Measurements from ENCODE around the gene CNTN2.

The CNTN2 gene

DNA sequence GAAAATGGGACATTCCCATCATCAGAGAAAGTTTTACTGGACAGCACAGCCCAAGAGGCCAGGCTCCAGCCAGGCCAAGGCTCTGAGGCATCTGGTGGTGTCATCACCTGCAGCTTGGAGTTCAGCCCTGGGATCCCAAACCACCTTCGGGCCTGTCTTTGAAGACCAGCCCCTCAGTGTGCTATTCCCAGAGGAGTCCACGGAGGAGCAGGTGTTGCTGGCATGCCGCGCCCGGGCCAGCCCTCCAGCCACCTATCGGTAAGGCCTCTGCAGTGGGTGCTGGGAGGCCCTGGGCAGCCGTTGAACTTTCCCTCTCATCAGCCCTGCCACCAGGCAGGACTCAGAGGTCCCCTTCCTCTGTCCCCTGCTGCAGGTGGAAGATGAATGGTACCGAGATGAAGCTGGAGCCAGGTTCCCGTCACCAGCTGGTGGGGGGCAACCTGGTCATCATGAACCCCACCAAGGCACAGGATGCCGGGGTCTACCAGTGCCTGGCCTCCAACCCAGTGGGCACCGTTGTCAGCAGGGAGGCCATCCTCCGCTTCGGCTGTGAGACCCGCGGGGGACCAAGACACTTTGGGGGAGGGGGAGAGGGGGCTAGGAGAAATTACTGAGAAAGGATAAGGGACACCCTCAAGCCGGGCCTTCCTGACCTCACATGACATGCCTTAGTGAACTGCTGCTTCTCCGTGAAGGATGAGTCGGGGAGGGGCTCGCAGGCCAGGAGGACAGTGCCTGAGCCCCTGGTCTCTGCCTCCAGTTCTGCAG, 15.0 kb downstream of the CNTN2 start:
- no peak overlapping the region for H3K9ac ChIP-seq (ENCODE audit: low read length)
- H3K27me3 ChIP-seq (ENCODE audit: control insufficient read depth in 1 of 2, insufficient read depth in 2 of 2, low read length in 2 of 2) = peaks cover 0 to 5% of the 10 kb centered on the region in 2 donors
- H3K4me3 ChIP-seq (ENCODE audit: low read depth in 1 of 2, low read length in 2 of 2) = no peak overlapping the region
- no peaks in the 10 kb centered on the region for H3K36me3 ChIP-seq (ENCODE audit: insufficient read depth, low read length)
- H3K27ac ChIP-seq (ENCODE audit: low read depth, low read length) = no peak overlapping the region
- no peaks in the 10 kb centered on the region for H3K4me1 ChIP-seq (ENCODE audit: insufficient read depth, low read length)
- H3K9me3 ChIP-seq (ENCODE audit: low read length) = no peaks in the 10 kb centered on the region

DNA sequence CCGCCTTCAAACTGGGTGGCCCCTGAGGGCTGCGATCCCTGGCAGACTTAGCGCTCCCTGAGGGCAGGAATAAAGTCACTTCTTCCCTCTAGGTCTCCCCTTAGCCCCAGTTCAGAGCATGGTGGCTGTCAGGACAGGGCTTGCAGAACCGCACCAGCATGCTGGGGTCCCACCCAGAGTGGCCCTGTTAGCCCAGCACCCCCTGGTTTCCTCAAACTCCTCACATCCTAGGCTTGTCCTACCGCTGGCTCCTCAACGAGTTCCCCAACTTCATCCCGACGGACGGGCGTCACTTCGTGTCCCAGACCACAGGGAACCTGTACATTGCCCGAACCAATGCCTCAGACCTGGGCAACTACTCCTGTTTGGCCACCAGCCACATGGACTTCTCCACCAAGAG, 15.8 kb downstream of the CNTN2 start:
- no peaks in the 10 kb centered on the region for H3K36me3 ChIP-seq (ENCODE audit: insufficient read depth, low read length)
- H3K4me1 ChIP-seq (ENCODE audit: insufficient read depth, low read length) = no peaks in the 10 kb centered on the region

DNA sequence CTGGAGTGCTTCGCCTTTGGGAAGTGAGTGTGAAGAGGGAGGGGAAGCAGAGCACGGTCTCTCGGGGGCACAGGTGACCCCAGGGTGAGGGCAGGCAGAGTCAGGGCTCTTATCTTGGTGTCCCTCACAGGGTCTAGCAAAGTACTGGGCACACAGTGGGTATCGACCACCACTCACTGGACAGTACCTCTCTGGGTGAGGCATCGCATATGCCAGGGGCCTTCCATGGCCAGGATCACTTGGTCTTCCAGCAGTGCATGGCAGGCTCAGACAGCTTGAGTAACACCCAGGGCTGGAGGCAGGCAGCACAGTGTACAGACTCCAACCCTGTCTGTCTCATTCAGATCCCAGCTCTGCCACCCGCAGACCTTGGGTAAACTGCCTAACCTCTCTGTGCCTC, 16.6 kb downstream of the CNTN2 start:
- Histone ChIP-seq H3K36me3 (ENCODE audit: insufficient read depth, low read length) (no peaks in the 10 kb centered on the region), H3K9ac (ENCODE audit: low read length) (no peak overlapping the region), H3K27me3 (ENCODE audit: control insufficient read depth in 1 of 2, insufficient read depth in 2 of 2, low read length in 2 of 2) (no peaks in the 10 kb centered on the region), H3K4me1 (ENCODE audit: insufficient read depth, low read length) (no peaks in the 10 kb centered on the region), H3K27ac (ENCODE audit: low read depth, low read length) (no peak overlapping the region), H3K9me3 (ENCODE audit: low read length) (no peaks in the 10 kb centered on the region), H3K4me3 (ENCODE audit: low read depth in 1 of 2, low read length in 2 of 2) (no peak overlapping the region)

More for the DNA sequence above, 15.8 kb downstream of the CNTN2 start:
- H3K27me3 ChIP-seq (ENCODE audit: control insufficient read depth in 1 of 2, insufficient read depth in 2 of 2, low read length in 2 of 2) = peaks cover 0 to 3% of the 10 kb centered on the region in 2 donors
- H3K9me3 ChIP-seq (ENCODE audit: low read length) = no peaks in the 10 kb centered on the region
- no peak overlapping the region for H3K9ac ChIP-seq (ENCODE audit: low read length)
- H3K4me3 ChIP-seq (ENCODE audit: low read depth in 1 of 2, low read length in 2 of 2) = no peak overlapping the region
- H3K27ac ChIP-seq (ENCODE audit: low read depth, low read length) = no peak overlapping the region

DNA sequence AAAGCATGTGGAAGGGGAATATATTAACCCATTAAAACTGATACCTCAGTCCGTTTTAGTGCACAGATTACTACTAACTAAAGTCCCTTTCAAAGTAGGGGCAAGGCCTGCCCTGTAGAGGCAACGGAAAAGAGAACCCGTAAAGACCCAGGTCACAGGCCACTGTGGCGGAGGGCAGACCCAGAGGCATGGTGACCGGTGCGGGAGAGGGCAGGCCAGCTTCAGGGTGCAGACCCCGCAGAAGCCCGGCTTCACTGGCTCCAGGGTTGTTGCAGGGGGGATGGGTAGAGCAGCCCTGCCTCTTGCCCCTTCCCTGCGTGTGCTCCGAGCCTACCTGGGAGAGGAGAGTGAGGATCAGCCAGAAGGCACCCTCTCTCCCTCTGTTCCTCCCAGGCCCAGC, 17.7 kb downstream of the CNTN2 start:
- Histone ChIP-seq H3K9me3 (ENCODE audit: low read length) (no peaks in the 10 kb centered on the region), H3K27me3 (ENCODE audit: control insufficient read depth in 1 of 2, insufficient read depth in 2 of 2, low read length in 2 of 2) (no peaks in the 10 kb centered on the region), H3K9ac (ENCODE audit: low read length) (no peak overlapping the region), H3K4me3 (ENCODE audit: low read depth in 1 of 2, low read length in 2 of 2) (no peak overlapping the region), H3K36me3 (ENCODE audit: insufficient read depth, low read length) (no peaks in the 10 kb centered on the region), H3K4me1 (ENCODE audit: insufficient read depth, low read length) (no peaks in the 10 kb centered on the region), H3K27ac (ENCODE audit: low read depth, low read length) (no peak overlapping the region)

DNA sequence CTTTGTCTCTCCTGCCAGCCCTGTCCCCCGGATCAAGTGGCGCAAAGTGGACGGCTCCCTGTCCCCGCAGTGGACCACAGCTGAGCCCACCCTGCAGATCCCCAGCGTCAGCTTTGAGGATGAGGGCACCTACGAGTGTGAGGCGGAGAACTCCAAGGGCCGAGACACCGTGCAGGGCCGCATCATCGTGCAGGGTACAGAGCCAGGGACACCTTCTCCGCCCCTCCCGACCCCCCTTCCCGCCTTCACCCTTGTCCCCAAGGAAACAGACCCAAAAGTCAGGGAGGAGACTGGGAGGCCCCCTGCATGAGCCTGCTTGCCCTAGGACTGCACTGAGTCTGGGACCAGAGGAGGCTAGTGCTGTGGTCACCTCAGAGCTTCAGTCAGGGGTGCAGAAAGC, 18.2 kb downstream of the CNTN2 start:
- no peaks in the 10 kb centered on the region for H3K36me3 ChIP-seq (ENCODE audit: insufficient read depth, low read length)
- H3K27ac ChIP-seq (ENCODE audit: low read depth, low read length) = no peak overlapping the region
- H3K4me1 ChIP-seq (ENCODE audit: insufficient read depth, low read length) = no peaks in the 10 kb centered on the region
- H3K9ac ChIP-seq (ENCODE audit: low read length) = no peak overlapping the region
- no peaks in the 10 kb centered on the region for H3K9me3 ChIP-seq (ENCODE audit: low read length)
- H3K4me3 ChIP-seq (ENCODE audit: low read depth in 1 of 2, low read length in 2 of 2) = no peak overlapping the region
- H3K27me3 ChIP-seq (ENCODE audit: control insufficient read depth in 1 of 2, insufficient read depth in 2 of 2, low read length in 2 of 2) = no peaks in the 10 kb centered on the region

DNA sequence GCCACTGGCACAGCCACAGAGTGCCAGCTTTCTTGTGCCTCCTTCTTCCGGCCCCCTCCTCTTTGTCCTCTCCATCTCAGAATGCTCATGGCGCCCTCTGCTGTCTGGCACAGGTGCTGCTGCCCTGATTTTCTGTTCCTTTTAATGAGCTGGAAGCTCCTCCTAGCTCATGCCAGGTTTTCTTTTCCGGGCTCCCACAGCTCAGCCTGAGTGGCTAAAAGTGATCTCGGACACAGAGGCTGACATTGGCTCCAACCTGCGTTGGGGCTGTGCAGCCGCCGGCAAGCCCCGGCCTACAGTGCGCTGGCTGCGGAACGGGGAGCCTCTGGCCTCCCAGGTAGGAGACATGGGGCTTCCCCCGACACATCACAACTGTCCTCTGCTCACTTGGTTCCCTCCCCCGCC, 18.7 kb downstream of the CNTN2 start:
- Histone ChIP-seq H3K4me3 (ENCODE audit: low read depth in 1 of 2, low read length in 2 of 2) (no peak overlapping the region), H3K27ac (ENCODE audit: low read depth, low read length) (no peak overlapping the region), H3K9me3 (ENCODE audit: low read length) (no peaks in the 10 kb centered on the region), H3K27me3 (ENCODE audit: control insufficient read depth in 1 of 2, insufficient read depth in 2 of 2, low read length in 2 of 2) (no peaks in the 10 kb centered on the region), H3K4me1 (ENCODE audit: insufficient read depth, low read length) (no peaks in the 10 kb centered on the region), H3K36me3 (ENCODE audit: insufficient read depth, low read length) (no peaks in the 10 kb centered on the region), H3K9ac (ENCODE audit: low read length) (no peak overlapping the region)

DNA sequence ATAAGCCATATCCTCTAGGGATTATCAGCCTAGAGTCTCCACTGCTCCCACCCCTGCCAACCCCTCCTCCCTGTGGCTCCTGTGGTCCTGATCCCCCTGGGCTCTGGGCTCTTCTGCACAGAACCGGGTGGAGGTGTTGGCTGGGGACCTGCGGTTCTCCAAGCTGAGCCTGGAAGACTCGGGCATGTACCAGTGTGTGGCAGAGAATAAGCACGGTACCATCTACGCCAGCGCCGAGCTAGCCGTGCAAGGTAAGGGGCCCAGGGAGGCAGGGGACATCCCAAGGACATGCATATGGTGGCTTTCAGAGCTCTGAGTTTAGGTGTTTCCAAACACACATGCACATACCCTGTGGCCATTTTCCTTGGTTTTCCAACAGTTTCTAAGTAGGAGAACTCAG, 19.3 kb downstream of the CNTN2 start:
- Histone ChIP-seq H3K9ac (ENCODE audit: low read length) (no peak overlapping the region), H3K4me3 (ENCODE audit: low read depth in 1 of 2, low read length in 2 of 2) (no peak overlapping the region), H3K36me3 (ENCODE audit: insufficient read depth, low read length) (no peaks in the 10 kb centered on the region), H3K27me3 (ENCODE audit: control insufficient read depth in 1 of 2, insufficient read depth in 2 of 2, low read length in 2 of 2) (no peaks in the 10 kb centered on the region), H3K27ac (ENCODE audit: low read depth, low read length) (no peak overlapping the region), H3K4me1 (ENCODE audit: insufficient read depth, low read length) (no peaks in the 10 kb centered on the region), H3K9me3 (ENCODE audit: low read length) (no peaks in the 10 kb centered on the region)

DNA sequence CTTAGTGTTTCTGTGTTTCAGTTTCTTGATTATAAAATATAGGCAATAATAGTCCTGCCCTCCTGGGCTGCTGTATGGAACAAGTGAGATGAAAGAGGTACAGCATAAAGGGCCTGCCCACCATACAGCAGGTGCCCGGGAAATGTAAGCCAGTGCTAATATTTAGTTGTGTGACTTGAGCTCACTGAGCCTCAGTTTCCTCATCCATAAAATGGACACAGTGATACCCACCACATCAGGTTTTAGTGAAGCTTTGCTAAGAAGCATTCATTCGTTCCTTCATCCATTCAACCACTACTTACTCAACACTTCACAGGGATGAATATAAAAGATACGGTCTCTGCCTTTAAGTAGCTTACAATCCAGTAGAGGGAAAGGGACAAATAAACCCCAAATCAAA, 19.9 kb downstream of the CNTN2 start:
- Histone ChIP-seq H3K27ac (ENCODE audit: low read depth, low read length) (no peak overlapping the region), H3K4me3 (ENCODE audit: low read depth in 1 of 2, low read length in 2 of 2) (no peak overlapping the region), H3K9ac (ENCODE audit: low read length) (no peak overlapping the region), H3K4me1 (ENCODE audit: insufficient read depth, low read length) (no peaks in the 10 kb centered on the region), H3K36me3 (ENCODE audit: insufficient read depth, low read length) (no peaks in the 10 kb centered on the region), H3K27me3 (ENCODE audit: control insufficient read depth in 1 of 2, insufficient read depth in 2 of 2, low read length in 2 of 2) (no peaks in the 10 kb centered on the region), H3K9me3 (ENCODE audit: low read length) (no peaks in the 10 kb centered on the region)

DNA sequence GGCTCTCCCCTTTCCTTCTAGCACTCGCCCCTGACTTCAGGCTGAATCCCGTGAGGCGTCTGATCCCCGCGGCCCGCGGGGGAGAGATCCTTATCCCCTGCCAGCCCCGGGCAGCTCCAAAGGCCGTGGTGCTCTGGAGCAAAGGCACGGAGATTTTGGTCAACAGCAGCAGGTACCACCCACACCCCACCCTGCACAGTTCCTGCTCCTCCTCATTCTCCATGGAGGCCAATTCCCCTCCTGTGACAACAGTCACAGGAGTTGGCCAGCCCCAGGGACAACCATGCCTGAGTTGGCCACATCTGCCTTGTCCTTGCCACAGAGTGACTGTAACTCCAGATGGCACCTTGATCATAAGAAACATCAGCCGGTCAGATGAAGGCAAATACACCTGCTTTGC, 21.3 kb downstream of the CNTN2 start:
- no peaks in the 10 kb centered on the region for H3K9me3 ChIP-seq (ENCODE audit: low read length)
- H3K27me3 ChIP-seq (ENCODE audit: control insufficient read depth in 1 of 2, insufficient read depth in 2 of 2, low read length in 2 of 2) = no peaks in the 10 kb centered on the region
- H3K4me3 ChIP-seq (ENCODE audit: low read depth in 1 of 2, low read length in 2 of 2) = no peak overlapping the region
- no peak overlapping the region for H3K27ac ChIP-seq (ENCODE audit: low read depth, low read length)
- H3K36me3 ChIP-seq (ENCODE audit: insufficient read depth, low read length) = no peaks in the 10 kb centered on the region
- no peak overlapping the region for H3K9ac ChIP-seq (ENCODE audit: low read length)
- H3K4me1 ChIP-seq (ENCODE audit: insufficient read depth, low read length) = peaks cover 7% of the 10 kb centered on the region

DNA sequence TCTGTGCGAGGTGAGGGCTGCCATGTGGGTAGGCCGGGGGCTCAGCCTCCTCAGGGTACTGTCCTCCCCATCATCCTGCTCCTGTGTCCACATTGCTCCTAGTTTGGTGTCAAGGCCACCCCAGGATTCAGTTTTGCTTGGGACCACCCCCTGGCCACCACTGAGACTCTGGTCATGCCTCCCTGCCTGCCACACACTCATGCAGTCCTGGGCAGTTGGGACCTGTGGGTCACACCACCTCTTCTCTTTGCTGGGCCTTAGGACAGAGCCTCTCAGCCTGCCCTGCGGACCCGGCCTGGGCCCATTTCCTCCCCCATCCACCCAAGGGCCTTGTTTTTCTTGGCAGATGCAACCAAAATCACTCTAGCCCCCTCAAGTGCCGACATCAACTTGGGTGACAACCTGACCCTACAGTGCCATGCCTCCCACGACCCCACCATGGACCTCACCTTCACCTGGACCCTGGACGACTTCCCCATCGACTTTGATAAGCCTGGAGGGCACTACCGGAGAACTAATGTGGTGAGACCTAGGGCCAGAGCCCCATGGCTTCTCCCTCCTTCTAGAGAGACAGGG, 21.8 kb downstream of the CNTN2 start:
- H3K36me3 ChIP-seq (ENCODE audit: insufficient read depth, low read length) = no peaks in the 10 kb centered on the region
- H3K4me1 ChIP-seq (ENCODE audit: insufficient read depth, low read length) = peaks cover 7% of the 10 kb centered on the region
- no peaks in the 10 kb centered on the region for H3K9me3 ChIP-seq (ENCODE audit: low read length)
- H3K27me3 ChIP-seq (ENCODE audit: control insufficient read depth in 1 of 2, insufficient read depth in 2 of 2, low read length in 2 of 2) = no peaks in the 10 kb centered on the region
- no peak overlapping the region for H3K4me3 ChIP-seq (ENCODE audit: low read depth in 1 of 2, low read length in 2 of 2)
- no peak overlapping the region for H3K9ac ChIP-seq (ENCODE audit: low read length)
- H3K27ac ChIP-seq (ENCODE audit: low read depth, low read length) = no peak overlapping the region

DNA sequence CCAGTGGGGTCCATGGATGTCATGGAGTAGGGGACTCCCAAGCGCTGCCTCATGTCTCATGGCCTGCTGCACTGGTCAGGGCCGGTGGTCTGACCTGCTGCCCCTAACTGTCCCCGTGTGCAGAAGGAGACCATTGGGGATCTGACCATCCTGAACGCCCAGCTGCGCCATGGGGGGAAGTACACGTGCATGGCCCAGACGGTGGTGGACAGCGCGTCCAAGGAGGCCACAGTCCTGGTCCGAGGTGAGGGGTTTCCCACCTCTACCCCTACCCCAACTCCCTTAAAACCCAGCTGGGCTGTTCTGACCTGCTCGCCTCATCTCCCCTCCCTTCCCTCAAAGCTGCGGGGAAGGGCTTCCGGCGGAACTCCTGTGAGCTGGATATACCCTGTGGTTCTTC, 22.7 kb downstream of the CNTN2 start:
- Histone ChIP-seq H3K27me3 (ENCODE audit: control insufficient read depth in 1 of 2, insufficient read depth in 2 of 2, low read length in 2 of 2) (no peaks in the 10 kb centered on the region), H3K36me3 (ENCODE audit: insufficient read depth, low read length) (no peaks in the 10 kb centered on the region), H3K4me3 (ENCODE audit: low read depth in 1 of 2, low read length in 2 of 2) (no peak overlapping the region), H3K4me1 (ENCODE audit: insufficient read depth, low read length) (peaks cover 7% of the 10 kb centered on the region), H3K9ac (ENCODE audit: low read length) (no peak overlapping the region), H3K9me3 (ENCODE audit: low read length) (no peaks in the 10 kb centered on the region), H3K27ac (ENCODE audit: low read depth, low read length) (no peak overlapping the region)
